GM23338 (cell line): ENCODE data around the gene SLC22A9. TPM values are rescaled to one million over a fixed set of nuclear protein-coding genes. Genes with fewer than 3 reads are reported as not detected.
"Not testable (repeated sequence)": the region's sequence is repeated elsewhere in the genome, so short reads cannot be mapped to it uniquely, and the experiment has no call there.

Source experiments
- ATAC-seq: fragments of 200-7000 bp; cut with Tn5 transposase; 3 replicates; pipeline ENCODE4 v1.9.1; 2020
- DNase-seq: peaks from one replicate; pipeline ENCODE4 v3.0.0-alpha.2; 2015; ENCODE audit warnings: low spot score
- H2AFZ ChIP-seq: fragments of 200-600 bp; sonication (generic); 2 replicates; pipeline ENCODE4 v1.8.0; 2016; ENCODE audit warnings: antibody characterized with exemption, mild to moderate bottlenecking, moderate library complexity
- H3F3A ChIP-seq: fragments of 200-600 bp; sonication (generic); replicated peaks from 2 replicates; pipeline ENCODE4 v1.8.0; 2017; ENCODE audit warnings: antibody characterized with exemption, mixed run types, low read depth
- H3K27ac ChIP-seq: fragments of 200-600 bp; sonication (generic); 2 replicates; pipeline ENCODE4 v1.6.1; 2016; ENCODE audit warnings: low read depth
- H3K27me3 ChIP-seq: fragments of 200-600 bp; sonication (generic); 2 replicates; pipeline ENCODE4 v1.8.0; 2016; ENCODE audit warnings: mild to moderate bottlenecking, mixed run types, moderate library complexity; ENCODE audit not compliant: insufficient read depth
- H3K36me3 ChIP-seq: fragments of 200-600 bp; sonication (generic); 2 replicates; pipeline ENCODE4 v1.8.0; 2016; ENCODE audit warnings: mild to moderate bottlenecking; ENCODE audit not compliant: insufficient read depth
- H3K4me1 ChIP-seq: fragments of 200-600 bp; sonication (generic); 2 replicates; pipeline ENCODE4 v1.8.0; 2016; ENCODE audit warnings: mild to moderate bottlenecking, moderate library complexity; ENCODE audit not compliant: insufficient read depth
- H3K4me2 ChIP-seq: fragments of 200-600 bp; sonication (generic); 2 replicates; pipeline ENCODE4 v1.7.1; 2017; ENCODE audit warnings: mixed run types
- H3K4me3 ChIP-seq: fragments of 200-600 bp; sonication (generic); 2 replicates; pipeline ENCODE4 v1.6.1; 2016; ENCODE audit warnings: mixed run types
- H3K79me2 ChIP-seq: fragments of 200-600 bp; sonication (generic); replicated peaks from 2 replicates; pipeline ENCODE4 v1.8.0; 2017; ENCODE audit warnings: mild to moderate bottlenecking; ENCODE audit not compliant: insufficient read depth
- H3K9me2 ChIP-seq: fragments of 200-600 bp; sonication (generic); 2 replicates; pipeline ENCODE4 v1.8.0; 2017; ENCODE audit not compliant: insufficient read depth
- H4K20me1 ChIP-seq: fragments of 200-600 bp; sonication (generic); replicated peaks from 2 replicates; pipeline ENCODE4 v1.8.0; 2017; ENCODE audit warnings: mild to moderate bottlenecking; ENCODE audit not compliant: insufficient read depth
- H3K27ac Mint-ChIP-seq: 2 replicates; pipeline ENCODE4 v1.8.0; 2020; ENCODE audit warnings: inconsistent platforms, mild to moderate bottlenecking, moderate library complexity, mixed read lengths
- H3K27me3 Mint-ChIP-seq: 3 replicates; pipeline ENCODE4 v1.8.0; 2022; ENCODE audit warnings: low read depth, mild to moderate bottlenecking, moderate library complexity, mixed read lengths, inconsistent platforms; ENCODE audit not compliant: insufficient read depth, poor library complexity
- H3K36me3 Mint-ChIP-seq: 3 replicates; pipeline ENCODE4 v1.8.0; 2021; ENCODE audit warnings: low read depth, mild to moderate bottlenecking, inconsistent platforms, moderate library complexity, mixed read lengths
- H3K4me1 Mint-ChIP-seq: 3 replicates; pipeline ENCODE4 v1.8.0; 2020; ENCODE audit warnings: mild to moderate bottlenecking, inconsistent platforms, mixed read lengths
- H3K4me3 Mint-ChIP-seq: 3 replicates; pipeline ENCODE4 v1.8.0; 2021; ENCODE audit warnings: moderate library complexity, mild to moderate bottlenecking, inconsistent platforms, mixed read lengths
- H3K9me3 Mint-ChIP-seq: 3 replicates; pipeline ENCODE4 v1.8.0; 2020; ENCODE audit warnings: moderate library complexity, mild to moderate bottlenecking, inconsistent platforms, mixed read lengths
- CREB1 ChIP-seq: fragments of 250-450 bp; sonication (Bioruptor Pico); IDR thresholded peaks from 2 replicates; pipeline ENCODE4 v1.5.0; 2020; ENCODE audit warnings: low read depth, mild to moderate bottlenecking, moderate library complexity
- CTCF ChIP-seq, 2 experiments: fragments of 200-600 bp in 1 of 2; sonication (generic) in 1 of 2; conservative IDR thresholded peaks; 2 replicates each; pipeline versions ENCODE4 v1.5.1 to v1.6.1; 2016 to 2017; ENCODE audit warnings: antibody characterized with exemption in 2 of 2, low read depth in 2 of 2, mild to moderate bottlenecking in 2 of 2, moderate library complexity in 1 of 2
- JUNB ChIP-seq: IDR thresholded peaks from one replicate; pipeline ENCODE4 v1.6.1; 2016; ENCODE audit warnings: antibody characterized with exemption; ENCODE audit not compliant: unreplicated experiment
- STAT1 ChIP-seq: IDR thresholded peaks from one replicate; pipeline ENCODE4 v1.6.1; 2016; ENCODE audit warnings: antibody characterized with exemption; ENCODE audit not compliant: unreplicated experiment
- ZNF114 ChIP-seq: fragments of 250-450 bp; sonication (Bioruptor Pico); IDR thresholded peaks from 2 replicates; pipeline ENCODE4 v1.5.0; 2020; ENCODE audit warnings: mild to moderate bottlenecking, moderate library complexity
- long read RNA-seq: library from polyadenylated mRNA; unstranded; transcript quantifications from one replicate; pipeline ENCODE4 v2.0.0, GENCODE V29; 2020; ENCODE audit not compliant: unreplicated experiment
- polyA plus RNA-seq: library from polyadenylated mRNA; unstranded; fragments of >200 nt; fragmentation: Nextera tagmentation; extraction: Ambion mirVana; gene quantifications from 2 replicates; pipeline ENCODE4 v1.2.1, GENCODE V29; 2016
- total RNA-seq: library from RNA; depleted of rRNA; stranded (reverse); fragments of >200 nt; shearing (Covaris generic); gene quantifications from 2 replicates; pipeline ENCODE4 v1.2.3, GENCODE V29; 2014; rRNA removed
- TF ChIP-seq, protein P1 (sequence below): IDR thresholded peaks from 2 replicates; pipeline ENCODE4 v1.6.1; 2016; ENCODE audit warnings: antibody characterized with exemption

The SLC22A9 gene
- total RNA-seq, result not detected in 2 replicates
- polyA plus RNA-seq, result not detected in 2 replicates
- long read RNA-seq, result 0 reads

GRCh38 chr11:63369165-63369970 lies at the start of gene SLC22A9:
Gene SLC22A9, plus strand, starts transcription at chr11:63369785. Its CDS starts 272 bp downstream, at chr11:63370057.
- no peaks in the 10 kb centered on the region for H3K4me1 Mint-ChIP-seq
- H3K4me3 Mint-ChIP-seq, result no peak within 1 kb of the TSS
- H3K9me3 Mint-ChIP-seq, result peaks cover 16% of the 10 kb centered on the region; the same call in 2 of the 3 replicates
- H3K27me3 Mint-ChIP-seq, result peaks cover 2% of the 10 kb centered on the region
- H3K4me2 ChIP-seq, result no peak within 1 kb of the TSS
- no peaks in the 10 kb centered on the region for H3K79me2 ChIP-seq
- H3K27ac Mint-ChIP-seq, result no peak within 1 kb of the TSS
- no peaks in the 10 kb centered on the region for H4K20me1 ChIP-seq
- H3K27ac ChIP-seq, result no peak within 1 kb of the TSS
- ATAC-seq (no peak), DNase-seq (no peak)
- H3K36me3 ChIP-seq, result no peaks in the 10 kb centered on the region
- H3F3A ChIP-seq, result no peaks in the 10 kb centered on the region
- no peaks in the 10 kb centered on the region for H3K9me2 ChIP-seq
- TF ChIP-seq CREB1 (CRISPR knock-in tag), result no peak
- no peaks in the 10 kb centered on the region for H3K27me3 ChIP-seq
- H2AFZ ChIP-seq, result peak within 1 kb of the TSS; percentile 59; the same call in 1 of the 2 replicates
- H3K4me1 ChIP-seq, result no peaks in the 10 kb centered on the region
- no peaks in the 10 kb centered on the region for H3K36me3 Mint-ChIP-seq
- H3K4me3 ChIP-seq, result no peak within 1 kb of the TSS

GRCh38 chr11:63321723-63322122 lies 47.9 kb upstream of the SLC22A9 start:
- no peak overlapping the region for H2AFZ ChIP-seq
- no peaks in the 10 kb centered on the region for H4K20me1 ChIP-seq
- H3F3A ChIP-seq, result no peaks in the 10 kb centered on the region
- Mint-ChIP-seq H3K27ac (no peak overlapping the region), H3K4me1 (no peaks in the 10 kb centered on the region), H3K27me3 (peaks cover 3% of the 10 kb centered on the region), H3K9me3 (peaks cover 36% of the 10 kb centered on the region), H3K36me3 (peaks cover 2% of the 10 kb centered on the region; the same call in 1 of the 3 replicates), H3K4me3 (no peak overlapping the region)
- no peak overlapping the region for H3K27ac ChIP-seq
- DNase-seq (no peak), ATAC-seq (no peak)
- no peaks in the 10 kb centered on the region for H3K4me1 ChIP-seq
- no peak for TF ChIP-seq JUNB
- no peak for TF ChIP-seq ZNF114 (CRISPR knock-in tag)
- no peak for TF ChIP-seq CTCF (conservative IDR thresholded peaks at IDR 0.05; ENCODE audit: low read depth in 2 of 2)
- TF ChIP-seq STAT1, result no peak
- TF ChIP-seq, protein P1, sequence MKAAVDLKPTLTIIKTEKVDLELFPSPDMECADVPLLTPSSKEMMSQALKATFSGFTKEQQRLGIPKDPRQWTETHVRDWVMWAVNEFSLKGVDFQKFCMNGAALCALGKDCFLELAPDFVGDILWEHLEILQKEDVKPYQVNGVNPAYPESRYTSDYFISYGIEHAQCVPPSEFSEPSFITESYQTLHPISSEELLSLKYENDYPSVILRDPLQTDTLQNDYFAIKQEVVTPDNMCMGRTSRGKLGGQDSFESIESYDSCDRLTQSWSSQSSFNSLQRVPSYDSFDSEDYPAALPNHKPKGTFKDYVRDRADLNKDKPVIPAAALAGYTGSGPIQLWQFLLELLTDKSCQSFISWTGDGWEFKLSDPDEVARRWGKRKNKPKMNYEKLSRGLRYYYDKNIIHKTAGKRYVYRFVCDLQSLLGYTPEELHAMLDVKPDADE, result no peak
- peaks cover 8% of the 10 kb centered on the region; the same call in 1 of the 2 replicates for H3K9me2 ChIP-seq
- H3K36me3 ChIP-seq, result no peaks in the 10 kb centered on the region
- H3K79me2 ChIP-seq, result no peaks in the 10 kb centered on the region
- no peak overlapping the region for H3K4me3 ChIP-seq
- H3K4me2 ChIP-seq, result no peak overlapping the region
- H3K27me3 ChIP-seq, result no peaks in the 10 kb centered on the region

- not testable (repeated sequence) for H3K36me3 Mint-ChIP-seq, H3K4me3 ChIP-seq, H3K36me3 ChIP-seq, DNase-seq, H3K4me2 ChIP-seq, H3K9me2 ChIP-seq, H3K27ac ChIP-seq, ATAC-seq, H3K4me1 Mint-ChIP-seq, H3K27me3 Mint-ChIP-seq, H4K20me1 ChIP-seq, H3K4me3 Mint-ChIP-seq, H3K4me1 ChIP-seq, H3K27me3 ChIP-seq, H3K79me2 ChIP-seq, H3K27ac Mint-ChIP-seq, H3F3A ChIP-seq, H2AFZ ChIP-seq
- peaks cover 17% of the 10 kb centered on the region for H3K9me3 Mint-ChIP-seq
Measured at GRCh38 chr11:63335089-63335488, 34.5 kb upstream of the SLC22A9 start.
